H1 (cell line): ENCODE measurements around the gene FOXO6. TPM values are rescaled to one million over a fixed set of nuclear protein-coding genes. Genes with fewer than 3 reads are reported as not detected.

Experiments
- CTCF ChIA-PET: fragments of 300-600 bp; sonication (Branson Sonifier 250); formaldehyde crosslinking; loops from one replicate; lab custom pipeline; 2021; ENCODE audit not compliant: partially characterized antibody; lab: Charles Lee
- POLR2A ChIA-PET: fragments of 300-600 bp; sonication (Branson Sonifier 250); formaldehyde crosslinking; loops from one replicate; lab custom pipeline; 2021; ENCODE audit warnings: inconsistent platforms; ENCODE audit not compliant: partially characterized antibody; lab: Charles Lee
- DNase-seq, 2 experiments: peaks; one replicate each; pipeline versions ENCODE4 v3.0.0 to v3.0.0-alpha.2; 2010 to 2022; ENCODE audit warnings: low spot score in 2 of 2, low read depth in 1 of 2, mixed read lengths in 1 of 2
- FAIRE-seq: peaks from 2 replicates; lab custom pipeline; 2011; peaks lifted over from hg19 to GRCh38; lab: Jason Lieb, UNC
- H2AFZ ChIP-seq: 2 replicates; pipeline ENCODE4 v1.8.1; 2012; ENCODE audit warnings: low read length, inconsistent platforms
- H2AK5ac ChIP-seq: 2 replicates; pipeline ENCODE4 v1.6.1; 2013; ENCODE audit warnings: low read depth, low read length
- H2BK120ac ChIP-seq: replicated peaks from 2 replicates; pipeline ENCODE3; 2013; ENCODE audit warnings: low read depth, low read length, inconsistent platforms
- H2BK12ac ChIP-seq: 2 replicates; pipeline ENCODE4 v1.6.1; 2013; ENCODE audit warnings: low read depth, low read length
- H2BK15ac ChIP-seq: 2 replicates; pipeline ENCODE4 v1.6.1; 2013; ENCODE audit warnings: low read length
- H2BK20ac ChIP-seq: 2 replicates; pipeline ENCODE4 v1.6.1; 2013; ENCODE audit warnings: low read length
- H2BK5ac ChIP-seq: 2 replicates; pipeline ENCODE4 v1.6.1; 2013; ENCODE audit warnings: low read depth, low read length
- H3K14ac ChIP-seq: 2 replicates; pipeline ENCODE4 v1.6.1; 2013; ENCODE audit warnings: inconsistent platforms; ENCODE audit not compliant: insufficient read length
- H3K18ac ChIP-seq: 2 replicates; pipeline ENCODE4 v1.6.1; 2013; ENCODE audit warnings: low read length; ENCODE audit errors: extremely low read depth
- H3K23ac ChIP-seq: 2 replicates; pipeline ENCODE4 v1.6.1; 2013; ENCODE audit warnings: inconsistent platforms; ENCODE audit not compliant: insufficient read length
- H3K23me2 ChIP-seq: 2 replicates; pipeline ENCODE4 v1.6.1; 2013; ENCODE audit warnings: low read depth, low read length
- H3K27ac ChIP-seq: 2 replicates; pipeline ENCODE4 v1.6.1; 2011; ENCODE audit warnings: low read depth, low read length, inconsistent platforms
- H3K27me3 ChIP-seq, 4 experiments: replicated peaks in 1 of 4; 1 replicate in 1 of 4; 2 replicates in 3 of 4; pipeline versions ENCODE4 v1.6.1 to v1.8.1; 2011 to 2013; ENCODE audit warnings: low read length in 3 of 4, mild to moderate bottlenecking in 3 of 4, inconsistent platforms in 2 of 4, mixed read lengths in 2 of 4, moderate library complexity in 1 of 4; ENCODE audit not compliant: control insufficient read depth in 3 of 4, insufficient read depth in 3 of 4; ENCODE audit errors: extremely low read depth in 1 of 4
- H3K36me3 ChIP-seq, 4 experiments: 2 replicates each; pipeline versions ENCODE4 v1.6.1 to v1.8.1; 2011 to 2013; ENCODE audit warnings: mild to moderate bottlenecking in 4 of 4, low read length in 3 of 4, moderate library complexity in 2 of 4, control low read depth in 1 of 4, inconsistent platforms in 1 of 4; ENCODE audit not compliant: insufficient read depth in 4 of 4, control insufficient read depth in 2 of 4
- H3K4ac ChIP-seq: replicated peaks from 2 replicates; pipeline ENCODE3; 2013; ENCODE audit warnings: low read length, low read depth, mixed read lengths, inconsistent platforms; ENCODE audit not compliant: insufficient read length
- H3K4me1 ChIP-seq, 4 experiments: replicated peaks in 1 of 4; 1 replicate in 1 of 4; 2 replicates in 3 of 4; pipeline versions ENCODE4 v1.6.1 to v1.8.1; 2011 to 2013; ENCODE audit warnings: low read length in 3 of 4, inconsistent platforms in 2 of 4, mixed read lengths in 1 of 4; ENCODE audit not compliant: insufficient read depth in 4 of 4, control insufficient read depth in 3 of 4
- H3K4me2 ChIP-seq, 2 experiments: 2 replicates each; pipeline versions ENCODE4 v1.6.1 to v1.8.1; 2011 to 2013; ENCODE audit warnings: low read depth in 2 of 2, low read length in 2 of 2, control low read depth in 1 of 2, inconsistent platforms in 1 of 2, mild to moderate bottlenecking in 1 of 2; ENCODE audit not compliant: insufficient read depth in 1 of 2
- H3K4me3 ChIP-seq, 4 experiments: fragments of 200-600, 300-600 bp in 1 of 4; sonication (generic), shearing (Covaris generic), sonication (Bioruptor Twin) in 1 of 4; 2 replicates each; pipeline versions ENCODE4 v1.5.1 to v1.8.1; 2011 to 2016; ENCODE audit warnings: low read length in 4 of 4, low read depth in 3 of 4, control low read depth in 2 of 4, inconsistent platforms in 2 of 4, mild to moderate bottlenecking in 2 of 4, mixed read lengths in 1 of 4, moderate library complexity in 1 of 4; ENCODE audit not compliant: insufficient read depth in 2 of 4; ENCODE audit errors: extremely low read depth in 1 of 4
- H3K56ac ChIP-seq: replicated peaks from 2 replicates; pipeline ENCODE3; 2013; ENCODE audit warnings: low read depth, mild to moderate bottlenecking, mixed read lengths, low read length, inconsistent platforms; ENCODE audit not compliant: insufficient read length
- H3K79me1 ChIP-seq: 2 replicates; pipeline ENCODE4 v1.6.1; 2013; ENCODE audit warnings: low read depth, low read length, control low read depth
- H3K79me2 ChIP-seq, 2 experiments: 2 replicates each; pipeline versions ENCODE4 v1.6.1 to v1.8.1; 2012 to 2013; ENCODE audit warnings: low read length in 2 of 2, mild to moderate bottlenecking in 2 of 2, inconsistent platforms in 1 of 2; ENCODE audit not compliant: insufficient read depth in 2 of 2, control insufficient read depth in 1 of 2
- H3K9ac ChIP-seq, 4 experiments: replicated peaks in 1 of 4; 1 replicate in 1 of 4; 2 replicates in 3 of 4; pipeline versions ENCODE4 v1.6.1 to v1.8.1; 2011 to 2013; ENCODE audit warnings: low read depth in 3 of 4, low read length in 3 of 4, control low read depth in 2 of 4, mild to moderate bottlenecking in 2 of 4, moderate library complexity in 2 of 4, inconsistent platforms in 1 of 4; ENCODE audit errors: extremely low read depth in 1 of 4
- H3K9me3 ChIP-seq, 2 experiments: 2 replicates each; pipeline versions ENCODE4 v1.6.1 to v1.8.1; 2012 to 2013; ENCODE audit warnings: mild to moderate bottlenecking in 2 of 2, moderate library complexity in 2 of 2, control low read depth in 1 of 2, inconsistent platforms in 1 of 2, low read depth in 1 of 2, low read length in 1 of 2, mixed read lengths in 1 of 2; ENCODE audit not compliant: insufficient read depth in 2 of 2
- H4K20me1 ChIP-seq, 2 experiments: replicated peaks in 1 of 2; 2 replicates each; pipeline versions ENCODE3 to v1.8.1; 2011 to 2013; ENCODE audit warnings: inconsistent platforms in 2 of 2, low read length in 2 of 2, mild to moderate bottlenecking in 1 of 2; ENCODE audit not compliant: insufficient read depth in 2 of 2, control insufficient read depth in 1 of 2
- H4K5ac ChIP-seq: 2 replicates; pipeline ENCODE4 v1.6.1; 2013; ENCODE audit warnings: low read length, low read depth, mixed read lengths, inconsistent platforms; ENCODE audit not compliant: insufficient read length
- H4K8ac ChIP-seq: 2 replicates; pipeline ENCODE4 v1.8.0; 2013; ENCODE audit warnings: mild to moderate bottlenecking, moderate library complexity, low read length, inconsistent platforms; ENCODE audit not compliant: insufficient read depth; ENCODE audit errors: extremely low read depth
- H4K91ac ChIP-seq: replicated peaks from 2 replicates; pipeline ENCODE3; 2013; ENCODE audit warnings: low read length, mixed read lengths, inconsistent platforms; ENCODE audit not compliant: insufficient read length
- EGR1 ChIP-seq: IDR thresholded peaks from 2 replicates; pipeline ENCODE4 v1.6.1; 2011; ENCODE audit warnings: low read depth, low read length, borderline replicate concordance
- KDM1A ChIP-seq: fragments of 200-600, 300-600 bp; sonication (generic); IDR thresholded peaks from 2 replicates; pipeline ENCODE4 v1.7.1; 2016; ENCODE audit warnings: mild to moderate bottlenecking, low read length, borderline replicate concordance
- WGBS, 2 experiments: shearing (Covaris generic) in 1 of 2; methylation state at CpG; one replicate each; pipeline versions ENCODE4 v1.1.6 to v1.1.7; 2013 to 2015; ENCODE audit warnings: low lambda C conversion rate in 2 of 2, mixed read lengths in 2 of 2, inconsistent platforms in 1 of 2, low coverage in 1 of 2, missing lambda C conversion rate in 1 of 2; ENCODE audit not compliant: insufficient replicate concordance in 2 of 2, insufficient coverage in 1 of 2, insufficient read length in 1 of 2; ENCODE audit errors: extremely low coverage in 1 of 2, missing lambda C conversion rate in 1 of 2; 5-methylcytosine and 5-hydroxymethylcytosine counted together
- polyA plus RNA-seq, 7 experiments: library from polyadenylated mRNA; depleted of rRNA in 3 of 7; stranded (reverse) in 5 of 7; unstranded in 2 of 7; fragments of >200 nt in 5 of 7; fragments of 200-250 nt in 2 of 7; gene quantifications; 1 replicate in 5 of 7; 2 replicates in 1 of 7; 4 replicates in 1 of 7; pipeline versions ENCODE4 v1.2.1 to v1.2.3, GENCODE V29; 2011 to 2013; ENCODE audit warnings: missing spikeins in 2 of 7, mixed read lengths in 2 of 7
- total RNA-seq: library from RNA; stranded (reverse); fragmentation: NEBNext Ultra II Directional; extraction: Animal tissue kit (Norgen Biotek cat#: 25700); gene quantifications from 2 replicates; pipeline ENCODE4 v1.2.1, GENCODE V29; 2021

FOXO6 gene
- total and polyA plus RNA-seq, 2 of the 8 experiments (the other 6 are each of a cell fraction or from before 2014, with no cell fraction given): 0.59 to 3.0 TPM

- Histone ChIP-seq H3K14ac (no peak overlapping the region), H3K18ac (no peak overlapping the region; the same call in 1 of the 2 replicates), H4K5ac (no peak overlapping the region), H3K36me3 (no peaks in the 10 kb centered on the region), H3K79me1 (no peaks in the 10 kb centered on the region), H3K4me1 (peaks cover 4 to 25% (median 13%) of the 10 kb centered on the region in 4 experiments), H2BK15ac (no peak overlapping the region), H2BK12ac (no peak overlapping the region), H2BK120ac (no peak overlapping the region), H3K27ac (no peak overlapping the region), H2AFZ (no peak overlapping the region), H3K23ac (no peak overlapping the region), H4K8ac (no peak overlapping the region), H3K56ac (no peak overlapping the region), H3K9ac (no peak overlapping the region), H3K4me3 (no peak overlapping the region), H3K79me2 (no peaks in the 10 kb centered on the region), H3K9me3 (no peaks in the 10 kb centered on the region), H3K27me3 (peaks cover 0 to 2% (median 0%) of the 10 kb centered on the region in 4 experiments; a peak in 4 of 7 replicates), H2BK5ac (0 out of 2 replicates have a peak overlapping the region, but pooled peaks have one; percentile 7), H2BK20ac (no peak overlapping the region), H3K23me2 (no peaks in the 10 kb centered on the region; the same call in 1 of the 2 replicates), H2AK5ac (no peak overlapping the region), H3K4me2 (no peak overlapping the region), H4K20me1 (no peaks in the 10 kb centered on the region), H4K91ac (no peak overlapping the region), H3K4ac (no peak overlapping the region)
- peak; percentile 2; the same call in 1 of the 2 replicates for TF ChIP-seq KDM1A
- TF ChIP-seq EGR1: no peak
- ChIA-PET CTCF (interaction anchor here (1.0 to 16.9 kb wide), 10 partner anchors 8 to 121 kb away, joined by 3 to 336 read pairs (median 8); partner anchors contain the start of gene FOXO6), POLR2A (no interaction called here)
- DNase-seq: no peak
- 68% methylated on average over 6 of the region's 6 CpGs; no CpG with 5 or more reads in 1 of the 2 experiments for WGBS, 2 experiments
- no peak for FAIRE-seq
Observed at GRCh38 chr1:41408691-41409090, 47.5 kb downstream of the FOXO6 start.
